ENCODE measurements around the gene TMEM208.
A peak's percentile ranks its signal among the peaks of the same experiment; 100 is the strongest.

Gene TMEM208

GRCh38 chr16:67199808-67200198 is 27.1 kb upstream of the TMEM208 start:
- no peak overlapping the region for H3K4me3 Mint-ChIP-seq
- H3K9me3 Mint-ChIP-seq, result no peaks in the 10 kb centered on the region
- H3K36me3 Mint-ChIP-seq, result peaks cover 87% of the 10 kb centered on the region
- H3K4me1 Mint-ChIP-seq, result peaks cover 20% of the 10 kb centered on the region
- no peak for ATAC-seq
- H3K27ac Mint-ChIP-seq, result no peak overlapping the region
- DNase-seq (ENCODE audit: low spot score in 2 of 2), result no peak

- DNase-seq (ENCODE audit: low spot score in 2 of 2) (no peak), ATAC-seq (no peak)
- Mint-ChIP-seq H3K27ac (no peak overlapping the region), H3K4me3 (no peak overlapping the region), H3K9me3 (no peaks in the 10 kb centered on the region), H3K36me3 (peaks cover 86% of the 10 kb centered on the region), H3K4me1 (peaks cover 17% of the 10 kb centered on the region)
Measured at GRCh38 chr16:67200491-67200890, 26.4 kb upstream of the TMEM208 start.

GRCh38 chr16:67201411-67202345 is 25.3 kb upstream of the TMEM208 start:
- DNase-seq (ENCODE audit: low spot score in 2 of 2) (no peak), ATAC-seq (no peak)
- H3K4me1 Mint-ChIP-seq, result peaks cover 8% of the 10 kb centered on the region
- H3K9me3 Mint-ChIP-seq, result no peaks in the 10 kb centered on the region
- H3K36me3 Mint-ChIP-seq, result peaks cover 84% of the 10 kb centered on the region
- no peak overlapping the region for H3K4me3 Mint-ChIP-seq
- H3K27ac Mint-ChIP-seq, result no peak overlapping the region

- H3K9me3 Mint-ChIP-seq, result no peaks in the 10 kb centered on the region
- H3K27ac Mint-ChIP-seq, result no peak overlapping the region
- H3K4me3 Mint-ChIP-seq, result no peak overlapping the region
- peaks cover 77% of the 10 kb centered on the region for H3K36me3 Mint-ChIP-seq
- H3K4me1 Mint-ChIP-seq, result peaks cover 8% of the 10 kb centered on the region
- ATAC-seq, result no peak
- no peak for DNase-seq (ENCODE audit: low spot score in 2 of 2)
Measured at GRCh38 chr16:67202426-67202825, 24.5 kb upstream of the TMEM208 start.

GRCh38 chr16:67202956-67203493 is 23.9 kb upstream of the TMEM208 start:
- H3K27ac Mint-ChIP-seq, result no peak overlapping the region
- no peaks in the 10 kb centered on the region for H3K9me3 Mint-ChIP-seq
- ATAC-seq (no peak), DNase-seq (ENCODE audit: low spot score in 2 of 2) (no peak)
- peaks cover 8% of the 10 kb centered on the region for H3K4me1 Mint-ChIP-seq
- peaks cover 71% of the 10 kb centered on the region for H3K36me3 Mint-ChIP-seq
- H3K4me3 Mint-ChIP-seq, result no peak overlapping the region

GRCh38 chr16:67204076-67204475 is 22.9 kb upstream of the TMEM208 start:
- ATAC-seq, result no peak
- Mint-ChIP-seq H3K36me3 (peaks cover 64% of the 10 kb centered on the region), H3K27ac (no peak overlapping the region), H3K4me3 (no peak overlapping the region), H3K4me1 (peaks cover 10% of the 10 kb centered on the region), H3K9me3 (no peaks in the 10 kb centered on the region)
- DNase-seq (ENCODE audit: low spot score in 2 of 2), result no peak

GRCh38 chr16:67206129-67206837 is 20.6 kb upstream of the TMEM208 start:
- H3K9me3 Mint-ChIP-seq, result no peaks in the 10 kb centered on the region
- no peak overlapping the region for H3K4me3 Mint-ChIP-seq
- peak overlapping the region; percentile 89 for H3K27ac Mint-ChIP-seq
- ATAC-seq (no peak), DNase-seq (ENCODE audit: low spot score in 2 of 2) (no peak)
- H3K4me1 Mint-ChIP-seq, result peaks cover 13% of the 10 kb centered on the region
- peaks cover 44% of the 10 kb centered on the region for H3K36me3 Mint-ChIP-seq

- peaks cover 38% of the 10 kb centered on the region for H3K36me3 Mint-ChIP-seq
- DNase-seq (ENCODE audit: low spot score in 2 of 2), result no peak
- H3K27ac Mint-ChIP-seq, result peak overlapping the region; percentile 89
- no peak overlapping the region for H3K4me3 Mint-ChIP-seq
- peaks cover 13% of the 10 kb centered on the region for H3K4me1 Mint-ChIP-seq
- ATAC-seq, result no peak
- H3K9me3 Mint-ChIP-seq, result no peaks in the 10 kb centered on the region
Measured at GRCh38 chr16:67206838-67207248, 20.1 kb upstream of the TMEM208 start.

GRCh38 chr16:67207249-67208091 is 19.5 kb upstream of the TMEM208 start:
- ATAC-seq (no peak), DNase-seq (ENCODE audit: low spot score in 2 of 2) (no peak)
- no peaks in the 10 kb centered on the region for H3K9me3 Mint-ChIP-seq
- H3K4me3 Mint-ChIP-seq, result no peak overlapping the region
- H3K27ac Mint-ChIP-seq, result peak overlapping the region; percentile 89
- peaks cover 13% of the 10 kb centered on the region for H3K4me1 Mint-ChIP-seq
- H3K36me3 Mint-ChIP-seq, result peaks cover 32% of the 10 kb centered on the region

GRCh38 chr16:67208154-67208896 is 18.6 kb upstream of the TMEM208 start:
- Mint-ChIP-seq H3K4me3 (no peak overlapping the region), H3K36me3 (peaks cover 26% of the 10 kb centered on the region), H3K9me3 (no peaks in the 10 kb centered on the region), H3K27ac (peak overlapping the region; percentile 60), H3K4me1 (peaks cover 13% of the 10 kb centered on the region)
- no peak for DNase-seq (ENCODE audit: low spot score in 2 of 2)
- ATAC-seq, result no peak

GRCh38 chr16:67209565-67209964 is 17.4 kb upstream of the TMEM208 start:
- H3K9me3 Mint-ChIP-seq, result no peaks in the 10 kb centered on the region
- H3K4me3 Mint-ChIP-seq, result no peak overlapping the region
- peaks cover 13% of the 10 kb centered on the region for H3K4me1 Mint-ChIP-seq
- peak overlapping the region; percentile 60 for H3K27ac Mint-ChIP-seq
- H3K36me3 Mint-ChIP-seq, result peaks cover 18% of the 10 kb centered on the region
- DNase-seq (ENCODE audit: low spot score in 2 of 2), result no peak
- ATAC-seq, result no peak

GRCh38 chr16:67210069-67210937 is 16.6 kb upstream of the TMEM208 start:
- Mint-ChIP-seq H3K36me3 (peaks cover 12% of the 10 kb centered on the region), H3K4me1 (peaks cover 13% of the 10 kb centered on the region), H3K4me3 (no peak overlapping the region), H3K9me3 (no peaks in the 10 kb centered on the region), H3K27ac (peak overlapping the region; percentile 68)
- no peak for DNase-seq (ENCODE audit: low spot score in 2 of 2)
- ATAC-seq, result no peak

- no peak overlapping the region for H3K27ac Mint-ChIP-seq
- ATAC-seq, result no peak
- peaks cover 10% of the 10 kb centered on the region for H3K4me1 Mint-ChIP-seq
Measured at GRCh38 chr16:67211674-67212073, 15.3 kb upstream of the TMEM208 start.

GRCh38 chr16:67212766-67213165 is 14.2 kb upstream of the TMEM208 start:
- DNase-seq (ENCODE audit: low spot score in 2 of 2) (no peak), ATAC-seq (no peak)
- H3K4me3 Mint-ChIP-seq, result no peak overlapping the region
- peaks cover 5% of the 10 kb centered on the region for H3K4me1 Mint-ChIP-seq
- H3K9me3 Mint-ChIP-seq, result no peaks in the 10 kb centered on the region
- H3K36me3 Mint-ChIP-seq, result peaks cover 5% of the 10 kb centered on the region
- no peak overlapping the region for H3K27ac Mint-ChIP-seq

More at GRCh38 chr16:67211674-67212073, 15.3 kb upstream of the TMEM208 start:
- no peaks in the 10 kb centered on the region for H3K36me3 Mint-ChIP-seq
- no peak overlapping the region for H3K4me3 Mint-ChIP-seq
- DNase-seq (ENCODE audit: low spot score in 2 of 2), result no peak
- H3K9me3 Mint-ChIP-seq, result no peaks in the 10 kb centered on the region
